ENCODE results near the gene TDRD10.
"Not testable (repeated sequence)": the region's sequence is repeated elsewhere in the genome, so short reads cannot be mapped to it uniquely, and the experiment has no call there.

Gene TDRD10

GRCh38 chr1:154478639-154479038, 23.4 kb upstream of the TDRD10 start:
- DNase-seq (ENCODE audit: insufficient read length, low spot score) (peak; percentile 18), FAIRE-seq (no peak)

- FAIRE-seq (no peak), DNase-seq (ENCODE audit: insufficient read length, low spot score) (peak; percentile 73)
Measured at GRCh38 chr1:154479764-154480421, 22.1 kb upstream of the TDRD10 start.

- FAIRE-seq, result no peak
- DNase-seq (ENCODE audit: insufficient read length, low spot score), result no peak
Measured at GRCh38 chr1:154481053-154481452, 21.0 kb upstream of the TDRD10 start.

- FAIRE-seq, result no peak
- DNase-seq (ENCODE audit: insufficient read length, low spot score), result peak; percentile 14
Measured at GRCh38 chr1:154483941-154484803, 17.8 kb upstream of the TDRD10 start.

- DNase-seq (ENCODE audit: insufficient read length, low spot score), result no peak
- no peak for FAIRE-seq
Measured at GRCh38 chr1:154485106-154485505, 16.9 kb upstream of the TDRD10 start.

- no peak for DNase-seq (ENCODE audit: insufficient read length, low spot score)
- FAIRE-seq, result no peak
Measured at GRCh38 chr1:154485910-154486496, 16.0 kb upstream of the TDRD10 start.

GRCh38 chr1:154486756-154487155, 15.3 kb upstream of the TDRD10 start:
- not testable (repeated sequence) for DNase-seq (ENCODE audit: insufficient read length, low spot score); FAIRE-seq

- FAIRE-seq, result no peak
Measured at GRCh38 chr1:154488922-154489321, 13.1 kb upstream of the TDRD10 start.

GRCh38 chr1:154489695-154490274, 12.2 kb upstream of the TDRD10 start:
- DNase-seq (ENCODE audit: insufficient read length, low spot score) (no peak), FAIRE-seq (no peak)

More at GRCh38 chr1:154488922-154489321, 13.1 kb upstream of the TDRD10 start:
- DNase-seq (ENCODE audit: insufficient read length, low spot score), result no peak

GRCh38 chr1:154490317-154490716, 11.7 kb upstream of the TDRD10 start:
- DNase-seq (ENCODE audit: insufficient read length, low spot score) (no peak), FAIRE-seq (no peak)

- no peak for DNase-seq (ENCODE audit: insufficient read length, low spot score)
- no peak for FAIRE-seq
Measured at GRCh38 chr1:154492115-154492514, 9.9 kb upstream of the TDRD10 start.

- DNase-seq (ENCODE audit: insufficient read length, low spot score), result no peak
- no peak for FAIRE-seq
Measured at GRCh38 chr1:154493276-154493675, 8.7 kb upstream of the TDRD10 start.

GRCh38 chr1:154495496-154496273, 6.3 kb upstream of the TDRD10 start:
- DNase-seq (ENCODE audit: insufficient read length, low spot score), result no peak
- FAIRE-seq, result no peak

- DNase-seq (ENCODE audit: insufficient read length, low spot score), result no peak
- FAIRE-seq, result no peak
Measured at GRCh38 chr1:154496383-154496782, 5.6 kb upstream of the TDRD10 start.

GRCh38 chr1:154497026-154497806, 4.8 kb upstream of the TDRD10 start:
- DNase-seq (ENCODE audit: insufficient read length, low spot score), result no peak
- no peak for FAIRE-seq

- FAIRE-seq, result no peak
- DNase-seq (ENCODE audit: insufficient read length, low spot score), result no peak
Measured at GRCh38 chr1:154499446-154499845, 2.6 kb upstream of the TDRD10 start.

GRCh38 chr1:154500533-154500932, 1.5 kb upstream of the TDRD10 start:
- DNase-seq (ENCODE audit: insufficient read length, low spot score), result no peak
- no peak for FAIRE-seq

- DNase-seq (ENCODE audit: insufficient read length, low spot score), result no peak
- FAIRE-seq, result no peak
Measured at GRCh38 chr1:154501423-154502065, 475 bp upstream of the TDRD10 start.

GRCh38 chr1:154502744-154503115, 711 bp downstream of the TDRD10 start:
- DNase-seq (ENCODE audit: insufficient read length, low spot score) (no peak), FAIRE-seq (no peak)
